AG04450 (cell line): ENCODE data around the gene KLHL30. TPM values are rescaled to one million over a fixed set of nuclear protein-coding genes. Genes with fewer than 3 reads are reported as not detected.

Source experiments
- CTCF ChIA-PET: fragments of 300-600, 350-600 bp; formaldehyde crosslinking; extraction: SDS; loops from one replicate; lab custom pipeline; 2022; ENCODE audit warnings: antibody characterized with exemption, inconsistent platforms; lab: Charles Lee
- POLR2A ChIA-PET: fragments of 350-600 bp; formaldehyde crosslinking; extraction: SDS; loops from one replicate; lab custom pipeline; 2021; ENCODE audit warnings: antibody characterized with exemption, inconsistent platforms; lab: Yijun Ruan, JAX
- DNase-seq: peaks from one replicate; pipeline ENCODE4 v3.0.0-alpha.2; 2011; ENCODE audit warnings: low read depth, low spot score
- H3K27ac ChIP-seq: one replicate; pipeline ENCODE4 v1.5.1; 2012; ENCODE audit warnings: low read depth, low read length, control low read depth
- H3K27me3 ChIP-seq: one replicate; pipeline ENCODE4 v1.6.0; 2012; ENCODE audit warnings: low read length; ENCODE audit not compliant: control insufficient read depth, insufficient read depth
- H3K4me3 ChIP-seq: 2 replicates; pipeline ENCODE4 v1.5.1; 2011; ENCODE audit warnings: mild to moderate bottlenecking, low read depth, low read length, control low read depth
- H3K9me3 ChIP-seq: 2 replicates; pipeline ENCODE4 v1.5.1; 2012; ENCODE audit warnings: low read length; ENCODE audit not compliant: control insufficient read depth, insufficient read depth
- polyA plus RNA-seq: library from polyadenylated mRNA; depleted of rRNA; stranded (reverse); fragments of >200 nt; gene quantifications from 2 replicates; pipeline ENCODE4 v1.2.3, GENCODE V29; 2011
- TF ChIP-seq, protein P1 (sequence below): IDR thresholded peaks from 2 replicates; pipeline ENCODE4 v1.5.1; 2011; ENCODE audit warnings: low read depth, low read length, control low read depth, inconsistent platforms

KLHL30 gene
- polyA plus RNA-seq, 1 experiment: not detected

DNA sequence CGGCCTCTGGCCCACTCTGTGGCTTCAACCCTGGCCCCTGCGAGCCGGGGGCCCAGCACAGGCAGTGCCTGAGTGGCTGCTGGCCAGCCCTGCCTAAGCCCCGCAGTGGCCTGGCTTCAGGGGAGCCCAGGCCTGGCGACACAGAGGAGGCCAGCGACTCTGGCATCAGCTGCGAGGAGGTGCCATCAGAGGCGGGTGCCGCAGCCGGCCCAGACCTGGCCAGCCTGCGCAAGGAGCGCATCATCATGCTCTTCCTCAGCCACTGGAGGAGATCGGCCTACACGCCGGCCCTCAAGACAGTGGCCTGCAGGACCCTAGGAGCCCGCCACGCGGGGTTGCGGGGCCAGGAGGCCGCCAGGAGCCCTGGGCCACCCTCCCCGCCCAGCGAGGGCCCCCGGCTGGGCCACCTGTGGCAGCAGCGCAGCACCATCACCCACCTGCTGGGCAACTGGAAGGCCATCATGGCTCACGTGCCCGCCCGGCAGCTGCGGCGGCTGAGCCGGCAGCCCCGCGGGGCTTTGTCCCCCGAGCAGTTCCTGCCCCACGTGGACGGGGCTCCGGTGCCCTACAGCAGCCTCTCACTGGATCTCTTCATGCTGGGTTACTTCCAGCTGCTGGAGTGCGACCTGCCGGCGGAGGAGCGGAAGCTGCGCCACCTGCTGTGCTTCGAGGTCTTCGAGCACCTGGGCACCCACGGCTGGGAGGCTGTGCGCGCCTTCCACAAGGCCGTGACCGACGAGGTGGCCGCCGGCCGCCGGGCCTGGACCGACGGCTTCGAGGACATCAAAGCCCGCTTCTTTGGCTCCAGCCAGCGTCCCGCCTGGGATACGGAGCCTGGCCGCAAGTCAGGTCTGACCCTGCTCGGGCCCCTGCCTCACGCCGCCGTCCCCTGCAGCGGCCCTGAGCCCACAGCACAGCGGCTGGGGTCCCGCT lies 7.5 kb upstream of the KLHL30 start:
- no peak for DNase-seq
- ChIA-PET CTCF (no interaction called here), POLR2A (no interaction called here)
- H3K27me3 ChIP-seq: no peaks in the 10 kb centered on the region
- peaks cover 4% of the 10 kb centered on the region; the same call in 1 of the 2 replicates for H3K9me3 ChIP-seq
- H3K27ac ChIP-seq: no peak overlapping the region
- TF ChIP-seq, protein P1, sequence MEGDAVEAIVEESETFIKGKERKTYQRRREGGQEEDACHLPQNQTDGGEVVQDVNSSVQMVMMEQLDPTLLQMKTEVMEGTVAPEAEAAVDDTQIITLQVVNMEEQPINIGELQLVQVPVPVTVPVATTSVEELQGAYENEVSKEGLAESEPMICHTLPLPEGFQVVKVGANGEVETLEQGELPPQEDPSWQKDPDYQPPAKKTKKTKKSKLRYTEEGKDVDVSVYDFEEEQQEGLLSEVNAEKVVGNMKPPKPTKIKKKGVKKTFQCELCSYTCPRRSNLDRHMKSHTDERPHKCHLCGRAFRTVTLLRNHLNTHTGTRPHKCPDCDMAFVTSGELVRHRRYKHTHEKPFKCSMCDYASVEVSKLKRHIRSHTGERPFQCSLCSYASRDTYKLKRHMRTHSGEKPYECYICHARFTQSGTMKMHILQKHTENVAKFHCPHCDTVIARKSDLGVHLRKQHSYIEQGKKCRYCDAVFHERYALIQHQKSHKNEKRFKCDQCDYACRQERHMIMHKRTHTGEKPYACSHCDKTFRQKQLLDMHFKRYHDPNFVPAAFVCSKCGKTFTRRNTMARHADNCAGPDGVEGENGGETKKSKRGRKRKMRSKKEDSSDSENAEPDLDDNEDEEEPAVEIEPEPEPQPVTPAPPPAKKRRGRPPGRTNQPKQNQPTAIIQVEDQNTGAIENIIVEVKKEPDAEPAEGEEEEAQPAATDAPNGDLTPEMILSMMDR: no peak
- no peak overlapping the region for H3K4me3 ChIP-seq

GRCh38 chr2:238131761-238132462 lies 6.6 kb upstream of the KLHL30 start:
- no peaks in the 10 kb centered on the region for H3K27me3 ChIP-seq
- TF ChIP-seq, protein P1: no peak
- no peak for DNase-seq
- peaks cover 4% of the 10 kb centered on the region; the same call in 1 of the 2 replicates for H3K9me3 ChIP-seq
- no peak overlapping the region for H3K4me3 ChIP-seq
- ChIA-PET CTCF (no interaction called here), POLR2A (no interaction called here)
- no peak overlapping the region for H3K27ac ChIP-seq

DNA sequence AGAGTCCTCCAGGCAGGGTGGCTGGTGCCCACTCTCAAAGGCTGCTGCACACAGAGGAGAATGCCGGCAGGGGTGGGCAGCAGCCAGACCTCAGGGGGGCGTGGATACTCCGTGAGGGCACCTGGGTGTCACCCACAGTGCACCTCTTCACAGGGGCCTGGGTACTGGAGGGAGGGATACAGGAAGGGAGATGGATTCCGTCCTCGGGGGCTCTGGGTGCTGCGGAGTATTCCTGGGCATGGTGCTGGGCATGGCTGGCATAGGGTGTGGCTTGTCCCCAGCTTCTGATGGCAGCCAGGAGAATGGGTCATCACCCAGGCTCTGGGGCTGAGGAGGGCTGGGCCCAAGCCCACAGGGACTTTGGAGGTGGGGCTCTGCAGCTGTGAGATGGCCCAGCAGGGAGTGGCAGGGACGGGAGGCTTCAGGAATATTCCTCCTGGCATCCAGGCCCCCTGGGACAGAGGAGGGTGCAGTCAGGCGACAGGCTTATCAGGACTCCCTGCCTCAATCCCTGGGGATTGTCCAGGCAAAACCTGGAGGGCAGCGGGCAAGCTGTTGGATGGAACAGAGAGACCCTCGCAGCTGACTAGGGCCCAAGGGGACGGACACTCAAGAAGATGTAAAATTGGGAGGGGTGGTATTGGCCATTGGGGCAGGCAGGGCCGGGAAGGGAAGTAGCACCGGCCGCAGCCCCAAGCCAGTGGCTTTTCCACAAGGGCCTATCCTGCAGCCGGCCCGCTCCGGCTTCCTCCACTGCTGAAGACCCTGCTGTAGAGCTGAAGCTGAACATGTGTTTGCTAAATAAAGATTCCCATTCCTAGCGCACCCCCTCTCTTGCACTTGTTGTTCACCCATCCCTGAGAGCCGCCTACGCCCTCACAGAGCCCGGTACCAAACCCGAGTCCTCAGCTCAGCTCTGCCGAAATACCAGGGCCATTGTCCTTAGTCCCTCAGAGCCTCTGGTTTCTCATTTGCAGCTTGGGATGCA lies 5.7 kb upstream of the KLHL30 start:
- Histone ChIP-seq H3K27me3 (no peaks in the 10 kb centered on the region), H3K27ac (no peak overlapping the region), H3K4me3 (no peak overlapping the region), H3K9me3 (peaks cover 4% of the 10 kb centered on the region; the same call in 1 of the 2 replicates)
- CTCF ChIA-PET: no interaction called here
- DNase-seq: no peak
- POLR2A ChIA-PET: no interaction called here
- TF ChIP-seq, protein P1: no peak

- CTCF ChIA-PET: no interaction called here
Measured at GRCh38 chr2:238133499-238134392, 4.7 kb upstream of the KLHL30 start.

More at GRCh38 chr2:238133499-238134392, 4.7 kb upstream of the KLHL30 start:
- POLR2A ChIA-PET: no interaction called here
- H3K4me3 ChIP-seq: no peak overlapping the region
- H3K9me3 ChIP-seq: no peaks in the 10 kb centered on the region; the same call in 1 of the 2 replicates
- no peak overlapping the region for H3K27ac ChIP-seq
- TF ChIP-seq, protein P1: no peak
- DNase-seq: no peak
- H3K27me3 ChIP-seq: no peaks in the 10 kb centered on the region
